CD4-positive, alpha-beta T cell treated with Interferon alpha-2 for 1 hour (primary cell): ENCODE results near the gene NHERF2.

ENCODE experiments used
- DNase-seq, 2 donors: peaks; one replicate each; pipeline ENCODE4 v3.0.0-alpha.2; 2020 to 2022

The NHERF2 gene

GRCh38 chr16:1991135-1991551, 35.6 kb upstream of the NHERF2 start:
- peak; percentile 72 to 77 for DNase-seq

GRCh38 chr16:1991588-1991947, 35.1 kb upstream of the NHERF2 start:
- no peak for DNase-seq

GRCh38 chr16:1991948-1992703, 34.6 kb upstream of the NHERF2 start:
- peak; percentile 97 to 99 for DNase-seq

- no peak for DNase-seq
These were observed 33.9 kb upstream of the NHERF2 start for GRCh38 chr16:1992704-1993317.

GRCh38 chr16:1993731-1994131, 33.0 kb upstream of the NHERF2 start:
- DNase-seq, result no peak

GRCh38 chr16:1997494-1998359, 29.0 kb upstream of the NHERF2 start:
- no peak for DNase-seq

GRCh38 chr16:1998360-1998835, 28.3 kb upstream of the NHERF2 start:
- no peak for DNase-seq

- DNase-seq, result no peak
These were observed 27.6 kb upstream of the NHERF2 start for GRCh38 chr16:1998852-1999801.

GRCh38 chr16:1999866-2000514, 26.7 kb upstream of the NHERF2 start:
- DNase-seq, result no peak

- no peak for DNase-seq
These were observed 25.7 kb upstream of the NHERF2 start for GRCh38 chr16:2001035-2001434.

- DNase-seq, result no peak
These were observed 25.0 kb upstream of the NHERF2 start for GRCh38 chr16:2001456-2002355.

- DNase-seq, result no peak
These were observed 24.1 kb upstream of the NHERF2 start for GRCh38 chr16:2002406-2003230.

GRCh38 chr16:2003231-2003826, 23.4 kb upstream of the NHERF2 start:
- DNase-seq, result no peak

- DNase-seq, result peak; percentile 84 to 88
These were observed 22.7 kb upstream of the NHERF2 start for GRCh38 chr16:2003827-2004641.

- DNase-seq, result no peak
These were observed 21.7 kb upstream of the NHERF2 start for GRCh38 chr16:2004795-2005517.

- no peak for DNase-seq
These were observed 21.1 kb upstream of the NHERF2 start for GRCh38 chr16:2005646-2006045.

GRCh38 chr16:2006317-2006716, 20.4 kb upstream of the NHERF2 start:
- DNase-seq, result no peak
